LNCaP clone FGC (cell line): ENCODE data around the gene ZMAT3.
A peak's percentile ranks its signal among the peaks of the same experiment; 100 is the strongest.
"Not testable (repeated sequence)": the region's sequence is repeated elsewhere in the genome, so short reads cannot be mapped to it uniquely, and the experiment has no call there.

ENCODE experiments used
- DNase-seq: peaks from one replicate; pipeline ENCODE4 v3.0.0-alpha.2; 2011; ENCODE audit warnings: low read depth
- H3K4me3 ChIP-seq: 2 replicates; pipeline ENCODE4 v1.5.1; 2011; ENCODE audit warnings: mild to moderate bottlenecking, low read depth, low read length, control low read depth
- TF ChIP-seq, protein P1 (sequence below): IDR thresholded peaks from 2 replicates; pipeline ENCODE4 v1.5.1; 2012; ENCODE audit warnings: mild to moderate bottlenecking; ENCODE audit not compliant: control insufficient read depth, insufficient read depth; ENCODE audit errors: extremely low read depth

Gene ZMAT3, protein sequence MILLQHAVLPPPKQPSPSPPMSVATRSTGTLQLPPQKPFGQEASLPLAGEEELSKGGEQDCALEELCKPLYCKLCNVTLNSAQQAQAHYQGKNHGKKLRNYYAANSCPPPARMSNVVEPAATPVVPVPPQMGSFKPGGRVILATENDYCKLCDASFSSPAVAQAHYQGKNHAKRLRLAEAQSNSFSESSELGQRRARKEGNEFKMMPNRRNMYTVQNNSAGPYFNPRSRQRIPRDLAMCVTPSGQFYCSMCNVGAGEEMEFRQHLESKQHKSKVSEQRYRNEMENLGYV

DNA sequence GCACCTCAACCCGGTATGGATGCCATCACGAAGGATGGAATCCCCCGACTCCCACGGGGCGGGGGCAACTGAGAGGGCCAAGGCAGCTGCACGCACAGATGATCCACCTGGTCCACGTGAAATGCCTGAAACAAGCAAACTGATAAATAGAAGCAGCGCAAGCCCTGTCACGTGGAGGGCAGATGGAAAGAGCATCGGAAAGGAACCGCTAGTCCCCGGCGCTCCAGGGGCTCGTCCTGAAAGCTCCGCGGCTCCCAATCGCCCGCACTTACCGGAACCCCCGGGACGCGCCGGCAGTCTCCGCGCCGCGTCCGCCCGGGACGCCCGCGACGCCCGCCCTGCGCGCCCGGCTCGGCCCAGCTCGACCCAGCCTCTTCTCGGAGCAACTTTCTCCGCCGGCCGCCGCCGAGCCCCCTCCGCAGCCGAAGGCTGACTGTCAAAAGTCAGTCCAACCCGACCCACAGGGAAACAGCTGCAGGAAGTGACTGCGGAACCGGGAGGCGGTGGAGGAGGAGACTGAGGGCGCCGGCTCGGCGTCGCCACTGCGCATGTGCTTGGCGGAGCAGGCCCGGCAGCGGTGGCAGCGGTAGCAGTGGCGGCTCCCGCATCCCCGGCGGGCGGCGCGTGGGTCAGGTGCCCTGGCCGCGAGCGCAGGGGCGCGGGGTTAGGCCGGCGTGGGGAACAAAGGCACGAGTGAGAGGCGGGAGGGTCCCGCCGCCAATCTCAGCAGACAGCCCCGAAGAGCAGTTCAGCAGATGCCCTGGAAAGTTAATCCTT lies at the start of gene ZMAT3:
Gene ZMAT3, minus strand, starts transcription at position 487 of the 777 bp plus-strand sequence. CDS start 4,057 bp downstream, outside the sequence.
- peak; percentile 46 for DNase-seq
- H3K4me3 ChIP-seq, result peak within 1 kb of the TSS; percentile 83
- TF ChIP-seq, protein P1, sequence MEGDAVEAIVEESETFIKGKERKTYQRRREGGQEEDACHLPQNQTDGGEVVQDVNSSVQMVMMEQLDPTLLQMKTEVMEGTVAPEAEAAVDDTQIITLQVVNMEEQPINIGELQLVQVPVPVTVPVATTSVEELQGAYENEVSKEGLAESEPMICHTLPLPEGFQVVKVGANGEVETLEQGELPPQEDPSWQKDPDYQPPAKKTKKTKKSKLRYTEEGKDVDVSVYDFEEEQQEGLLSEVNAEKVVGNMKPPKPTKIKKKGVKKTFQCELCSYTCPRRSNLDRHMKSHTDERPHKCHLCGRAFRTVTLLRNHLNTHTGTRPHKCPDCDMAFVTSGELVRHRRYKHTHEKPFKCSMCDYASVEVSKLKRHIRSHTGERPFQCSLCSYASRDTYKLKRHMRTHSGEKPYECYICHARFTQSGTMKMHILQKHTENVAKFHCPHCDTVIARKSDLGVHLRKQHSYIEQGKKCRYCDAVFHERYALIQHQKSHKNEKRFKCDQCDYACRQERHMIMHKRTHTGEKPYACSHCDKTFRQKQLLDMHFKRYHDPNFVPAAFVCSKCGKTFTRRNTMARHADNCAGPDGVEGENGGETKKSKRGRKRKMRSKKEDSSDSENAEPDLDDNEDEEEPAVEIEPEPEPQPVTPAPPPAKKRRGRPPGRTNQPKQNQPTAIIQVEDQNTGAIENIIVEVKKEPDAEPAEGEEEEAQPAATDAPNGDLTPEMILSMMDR, result no peak

DNA sequence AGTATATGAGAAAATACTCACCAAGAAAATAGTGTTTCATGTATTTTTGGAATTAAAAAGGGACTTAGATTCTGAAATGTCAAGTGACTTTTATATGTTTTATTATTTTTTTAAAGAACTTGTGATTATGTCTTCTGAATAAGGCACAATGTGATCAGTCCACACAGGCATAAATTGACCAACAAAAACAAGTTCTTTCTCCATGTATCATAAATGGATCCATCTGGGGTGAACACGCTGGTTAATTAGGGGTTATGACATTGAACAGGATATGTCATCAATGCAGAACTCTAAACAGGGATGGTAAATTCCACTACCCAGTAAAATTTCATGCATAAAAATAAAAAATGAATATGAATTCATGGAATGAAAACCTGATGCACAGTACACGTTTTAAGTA lies 45.2 kb upstream of the ZMAT3 start:
- H3K4me3 ChIP-seq, result no peak overlapping the region
- DNase-seq, result no peak
- TF ChIP-seq, protein P1, result no peak

DNA sequence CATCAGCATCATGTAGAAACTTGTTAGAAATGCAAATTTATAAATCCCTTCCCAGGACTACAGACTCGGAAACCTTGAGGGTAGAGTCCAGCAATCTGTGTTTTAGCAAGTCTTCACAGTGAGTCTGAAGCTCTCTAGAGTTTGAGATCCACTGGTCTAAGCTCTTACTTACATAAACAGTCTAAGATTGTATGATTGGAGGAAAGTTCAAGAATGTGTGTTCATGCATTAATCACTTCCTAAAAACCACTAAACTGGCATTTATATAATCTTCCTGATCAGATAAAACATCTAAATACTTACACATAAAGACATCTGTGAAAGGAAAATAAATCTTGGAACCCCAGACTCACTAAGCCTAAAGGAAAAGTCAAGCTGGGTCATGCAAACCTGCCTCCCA lies 43.8 kb upstream of the ZMAT3 start:
- not testable (repeated sequence) for DNase-seq, H3K4me3 ChIP-seq

DNA sequence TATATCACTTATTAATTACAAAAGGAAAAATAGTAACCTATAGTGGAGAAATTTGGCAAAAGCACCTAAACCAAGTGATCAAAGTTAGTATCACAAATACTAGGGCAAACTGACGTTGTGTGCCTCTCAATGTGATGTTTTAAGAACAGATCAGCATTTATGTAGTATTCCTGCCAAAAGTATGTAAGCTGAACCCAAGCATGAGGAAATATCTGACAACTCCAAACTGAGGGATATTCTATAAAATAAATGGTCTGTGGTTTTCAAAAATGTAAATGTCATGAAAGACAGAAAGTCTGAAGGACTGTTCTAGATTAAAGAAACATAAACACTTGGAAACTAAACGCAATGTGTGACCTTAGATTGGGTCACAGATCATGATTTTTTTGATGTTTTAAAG lies 42.3 kb upstream of the ZMAT3 start:
- TF ChIP-seq, protein P1, result no peak

DNA sequence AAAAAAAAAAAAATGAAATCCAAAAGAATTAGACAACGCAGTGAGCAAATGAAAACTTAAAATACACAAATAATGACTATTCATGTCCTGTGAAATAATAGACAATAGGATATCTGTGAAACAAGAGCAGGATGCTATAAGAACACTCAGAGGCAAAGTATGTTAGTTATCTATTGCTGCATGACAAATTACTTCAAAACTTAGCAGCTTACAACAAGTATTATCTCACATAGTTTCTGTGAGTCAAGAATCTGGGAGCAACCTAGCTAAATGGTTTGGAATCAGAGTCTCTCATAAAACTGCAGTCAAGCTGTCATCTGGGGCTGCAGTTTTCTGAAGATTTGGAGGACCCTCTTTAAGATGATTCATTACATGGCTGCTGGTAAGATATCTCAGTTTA lies 36.5 kb upstream of the ZMAT3 start:
- no peak overlapping the region for H3K4me3 ChIP-seq
- TF ChIP-seq, protein P1, result no peak
- DNase-seq, result no peak

More for the DNA sequence above, 42.3 kb upstream of the ZMAT3 start:
- no peak for DNase-seq
- H3K4me3 ChIP-seq, result no peak overlapping the region

DNA sequence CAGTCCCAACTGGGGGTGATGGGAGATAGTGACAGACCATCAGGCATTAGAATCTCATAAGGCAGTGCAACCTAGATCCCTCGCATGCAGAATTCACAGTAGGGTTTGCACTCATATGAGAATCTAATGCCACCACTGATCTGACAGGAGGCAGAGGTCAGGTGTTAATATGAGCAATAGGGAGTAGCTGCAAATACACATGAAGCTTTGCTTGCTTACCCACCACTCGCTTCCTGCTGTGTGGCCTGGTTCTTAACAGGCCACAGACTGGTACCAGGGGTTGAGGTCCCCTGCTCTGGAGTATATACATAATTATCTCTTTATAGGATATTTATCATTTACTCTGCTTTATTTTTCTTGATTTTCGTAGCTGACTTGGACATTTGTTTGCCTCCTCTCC lies 36.0 kb upstream of the ZMAT3 start:
- TF ChIP-seq, protein P1, result no peak
- H3K4me3 ChIP-seq, result no peak overlapping the region
- no peak for DNase-seq

DNA sequence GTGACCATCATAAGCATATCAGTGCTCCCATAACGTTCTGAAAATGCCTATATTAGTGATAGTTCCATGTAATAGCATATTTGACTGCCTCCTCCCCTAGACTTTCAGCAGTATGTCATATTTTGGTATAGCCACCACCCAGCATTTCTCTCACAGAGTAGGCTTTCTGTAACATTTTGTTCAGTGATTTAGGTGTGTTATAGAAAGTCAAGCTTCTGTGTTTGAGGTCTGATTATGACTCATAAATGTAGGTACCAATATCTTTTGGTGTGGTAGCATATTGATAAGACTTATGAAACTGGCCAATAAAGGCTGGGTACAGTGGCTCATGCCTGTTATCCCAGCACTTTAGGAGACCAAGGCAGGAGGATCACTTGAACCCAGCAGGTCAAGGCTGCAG lies 34.3 kb upstream of the ZMAT3 start:
- no peak for DNase-seq
- H3K4me3 ChIP-seq, result no peak overlapping the region
- TF ChIP-seq, protein P1, result no peak
